ENCODE results near the gene WDR33.
"Not testable (repeated sequence)": the region's sequence is repeated elsewhere in the genome, so short reads cannot be mapped to it uniquely, and the experiment has no call there.

The WDR33 gene

DNA sequence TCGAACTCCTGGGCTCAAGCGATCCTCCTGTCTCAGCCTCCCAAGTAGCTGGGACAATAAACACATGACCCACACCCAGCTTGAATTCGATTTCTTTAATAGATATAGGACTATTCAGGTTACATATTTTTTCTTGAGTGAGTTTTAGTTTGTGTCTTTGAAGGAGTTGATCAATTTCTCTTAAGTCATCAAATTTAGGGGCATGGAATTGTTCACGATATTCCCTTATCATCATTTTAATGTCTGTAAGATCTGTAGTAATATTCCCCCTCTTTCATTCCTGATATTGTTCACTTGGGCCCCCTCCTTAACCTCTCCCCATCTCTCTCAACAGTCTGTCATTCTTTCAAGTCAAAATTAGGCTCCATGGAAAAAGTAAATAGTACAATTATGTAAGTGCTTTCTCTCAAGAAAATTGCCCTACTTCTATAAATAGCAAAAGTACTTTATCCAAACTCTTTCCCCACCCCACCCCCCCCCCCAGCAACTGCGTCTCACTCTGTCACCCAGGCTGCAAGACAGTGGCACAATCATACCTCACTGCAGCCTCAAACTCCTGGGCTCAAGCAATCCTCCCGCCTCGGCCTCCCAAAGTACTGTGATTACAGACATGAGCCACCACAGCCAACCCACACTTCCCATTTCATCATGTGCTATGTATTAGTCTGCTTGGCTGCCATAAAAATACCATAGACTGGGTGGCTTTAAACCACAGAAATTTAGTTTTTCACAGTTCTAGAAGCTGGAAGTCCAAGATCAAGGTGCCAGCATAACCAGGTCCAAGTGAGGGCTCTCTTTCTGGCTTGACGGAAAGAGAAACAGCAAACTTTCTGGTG, 20.1 kb downstream of the WDR33 start:
- TF ChIP-seq ZNF274 (IDR thresholded peaks at IDR 0.05; ENCODE audit: low read depth, low read length), result no peak
- H3K4me3 ChIP-seq (ENCODE audit: low read length), result no peak overlapping the region

DNA sequence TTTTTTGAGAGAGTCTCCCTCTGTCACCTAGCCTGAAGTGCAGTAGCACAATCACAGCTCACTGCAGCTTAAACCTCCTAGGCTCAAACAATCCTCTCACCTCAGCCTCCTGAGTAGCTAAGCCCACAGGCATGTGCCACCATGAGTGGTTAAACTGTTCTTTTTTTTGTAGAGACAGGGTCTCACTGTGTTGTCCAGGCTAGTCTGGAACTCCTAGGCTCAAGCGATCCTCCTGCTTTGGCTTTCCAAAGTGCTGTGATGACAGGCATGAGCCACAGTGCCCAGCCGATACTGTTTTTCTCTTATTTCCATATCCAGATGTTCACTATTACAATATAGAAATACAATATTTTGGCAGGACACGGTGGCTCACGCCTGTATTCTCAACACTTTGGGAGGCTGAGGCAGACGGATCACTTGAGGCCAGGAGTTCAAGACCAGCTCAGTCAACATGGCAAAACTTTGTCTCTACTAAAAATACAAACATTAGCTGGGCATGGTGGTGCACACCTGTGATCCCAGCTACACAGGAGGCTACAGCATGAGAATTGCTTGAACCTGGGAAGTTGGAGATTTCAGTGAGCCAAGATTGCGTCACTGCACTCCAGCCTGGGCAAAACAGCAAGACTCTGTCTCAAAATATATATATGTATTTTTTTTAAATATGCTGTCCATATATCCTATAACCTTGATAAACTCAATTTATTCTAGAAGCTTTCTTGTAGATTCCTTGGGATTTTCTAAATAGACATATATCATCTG, 24.7 kb downstream of the WDR33 start:
- no peak overlapping the region for H3K4me3 ChIP-seq (ENCODE audit: low read length)
- no peak for TF ChIP-seq ZNF274 (IDR thresholded peaks at IDR 0.05; ENCODE audit: low read depth, low read length)

DNA sequence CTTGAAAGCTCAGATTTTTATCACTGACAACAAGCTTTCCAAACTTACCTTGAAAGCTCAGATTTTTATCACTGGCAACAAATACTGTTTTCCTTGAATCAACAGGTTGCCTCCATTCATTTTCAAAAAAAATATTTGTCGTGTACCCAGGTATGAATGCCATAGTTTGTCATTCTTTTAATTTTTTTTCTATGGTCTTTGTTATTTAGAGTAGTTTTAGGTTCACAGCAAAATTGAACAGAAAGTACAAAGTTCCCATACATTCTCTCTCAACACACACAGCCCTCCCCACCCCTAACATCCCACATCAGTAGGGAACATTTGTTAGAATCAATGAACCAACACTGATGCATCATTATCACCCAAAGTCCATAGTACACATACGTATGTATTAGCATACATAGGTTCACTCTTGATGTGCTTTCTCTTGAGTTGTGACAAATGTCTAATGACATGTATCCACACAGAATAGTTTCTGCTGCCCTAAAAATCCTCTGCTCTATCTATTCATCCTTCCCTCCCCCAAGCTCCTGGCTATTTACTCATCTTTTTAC, 25.9 kb downstream of the WDR33 start:
- H3K4me3 ChIP-seq (ENCODE audit: low read length), result no peak overlapping the region
- TF ChIP-seq ZNF274 (IDR thresholded peaks at IDR 0.05; ENCODE audit: low read depth, low read length), result no peak

DNA sequence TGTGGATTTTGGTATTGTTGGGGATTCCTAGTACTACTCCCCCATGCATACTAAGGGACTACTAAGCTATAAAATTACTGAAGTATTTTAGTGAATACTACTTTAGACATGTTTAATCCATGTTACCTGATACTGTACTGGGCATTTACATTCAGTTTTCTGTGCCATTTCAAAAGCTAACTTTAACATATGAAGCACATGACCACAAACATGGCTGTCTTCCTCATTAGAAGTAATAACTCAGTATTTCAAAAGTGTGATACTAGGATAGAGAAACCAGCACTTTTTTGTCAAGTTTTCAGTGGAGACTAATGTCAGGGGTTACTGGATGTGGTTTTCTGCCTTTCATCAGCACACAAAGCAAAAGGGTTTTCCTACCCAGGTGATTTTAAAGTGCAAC, 27.9 kb downstream of the WDR33 start:
- TF ChIP-seq ZNF274 (IDR thresholded peaks at IDR 0.05; ENCODE audit: low read depth, low read length), result no peak
- no peak overlapping the region for H3K4me3 ChIP-seq (ENCODE audit: low read length)

DNA sequence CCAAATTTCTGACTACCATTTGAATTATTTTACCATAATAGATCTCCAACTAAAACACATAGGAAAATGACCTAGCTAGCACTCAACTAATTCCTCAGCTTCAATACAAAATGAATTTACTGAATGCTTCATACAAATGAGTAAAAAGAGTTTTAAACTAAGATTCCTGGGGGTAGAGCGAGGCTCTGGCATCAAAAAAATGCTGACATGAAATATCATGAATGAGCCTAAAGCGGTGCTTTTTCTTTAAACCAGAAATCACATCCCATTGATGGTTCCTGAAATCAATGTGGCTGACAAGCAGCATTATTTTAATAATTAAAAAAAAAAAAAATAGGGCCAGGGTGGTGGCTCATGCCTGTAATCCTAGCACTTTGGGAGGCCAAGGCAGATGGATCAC, 32.1 kb downstream of the WDR33 start:
- no peak for TF ChIP-seq ZNF274 (IDR thresholded peaks at IDR 0.05; ENCODE audit: low read depth, low read length)
- H3K4me3 ChIP-seq (ENCODE audit: low read length), result no peak overlapping the region

DNA sequence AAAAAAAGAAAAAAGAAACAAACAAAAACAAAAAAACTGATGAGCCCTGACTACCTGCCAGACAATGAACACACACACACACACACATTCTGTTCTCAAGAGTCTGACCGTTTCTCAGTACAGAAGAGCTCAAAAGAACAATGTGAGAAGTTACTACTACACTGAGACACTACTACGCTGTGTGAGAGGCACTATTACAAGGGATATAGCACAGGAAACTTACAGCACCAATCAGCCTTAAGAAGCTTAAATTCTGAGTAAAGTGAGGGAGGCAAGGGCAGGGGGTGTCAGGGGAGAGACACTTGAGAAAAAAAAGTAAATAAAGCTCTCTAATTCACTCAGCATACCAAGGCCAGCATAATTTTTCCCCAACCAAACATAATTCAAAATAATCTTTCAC, 32.5 kb downstream of the WDR33 start:
- no peak for TF ChIP-seq ZNF274 (IDR thresholded peaks at IDR 0.05; ENCODE audit: low read depth, low read length)
- no peak overlapping the region for H3K4me3 ChIP-seq (ENCODE audit: low read length)

DNA sequence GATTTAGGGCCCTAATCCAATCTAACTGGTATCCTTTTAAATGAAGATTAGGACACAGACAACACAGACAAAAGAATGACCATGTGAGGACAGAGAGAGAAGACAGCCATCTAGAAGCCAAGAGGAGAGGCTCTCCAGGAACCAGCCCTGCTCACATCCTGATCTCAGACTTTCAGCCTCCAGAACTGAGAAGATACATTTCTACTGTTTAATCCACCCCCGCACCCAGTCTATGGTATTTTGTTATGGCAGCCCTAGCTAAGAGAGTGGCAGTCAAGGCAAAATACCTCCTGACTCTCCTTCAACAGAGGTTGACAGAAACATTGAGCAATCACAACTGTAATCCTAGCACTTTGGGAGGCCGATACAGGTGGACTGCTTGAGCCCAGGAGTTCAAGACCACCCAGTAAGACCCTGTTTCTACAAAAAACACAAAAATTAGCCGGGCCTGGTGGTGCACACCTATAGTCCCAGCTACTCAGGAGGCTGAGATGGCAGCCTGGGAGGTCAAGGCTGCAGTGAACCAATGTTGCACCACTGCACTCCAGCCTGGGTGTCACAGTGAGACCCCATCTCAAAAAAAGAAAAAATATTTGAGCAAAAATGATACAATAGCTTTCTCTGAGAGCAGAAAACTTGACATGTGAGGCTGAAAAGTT, 34.7 kb downstream of the WDR33 start:
- no peak overlapping the region for H3K4me3 ChIP-seq (ENCODE audit: low read length)
- no peak for TF ChIP-seq ZNF274 (IDR thresholded peaks at IDR 0.05; ENCODE audit: low read depth, low read length)

DNA sequence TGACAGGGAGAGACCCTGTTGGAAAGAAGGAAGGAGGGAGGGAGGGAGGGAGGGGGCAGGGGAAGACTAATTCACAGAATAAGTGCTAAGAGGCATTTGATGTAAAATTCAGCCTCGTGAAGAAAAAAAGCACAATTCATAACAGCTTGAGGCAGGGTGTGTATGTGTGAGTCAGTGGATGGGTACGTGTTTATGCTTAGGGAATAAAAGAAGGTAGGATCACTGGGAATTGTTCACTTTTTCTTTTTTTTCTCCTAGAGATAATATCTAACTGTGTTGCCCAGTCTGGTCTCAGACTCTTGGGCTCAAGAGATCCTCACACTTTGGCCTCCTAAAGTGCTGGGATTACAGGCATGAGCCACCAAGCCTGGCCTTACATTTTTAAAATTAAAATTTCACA, 39.2 kb downstream of the WDR33 start:
- TF ChIP-seq ZNF274 (IDR thresholded peaks at IDR 0.05; ENCODE audit: low read depth, low read length), result no peak
- H3K4me3 ChIP-seq (ENCODE audit: low read length), result no peak overlapping the region

DNA sequence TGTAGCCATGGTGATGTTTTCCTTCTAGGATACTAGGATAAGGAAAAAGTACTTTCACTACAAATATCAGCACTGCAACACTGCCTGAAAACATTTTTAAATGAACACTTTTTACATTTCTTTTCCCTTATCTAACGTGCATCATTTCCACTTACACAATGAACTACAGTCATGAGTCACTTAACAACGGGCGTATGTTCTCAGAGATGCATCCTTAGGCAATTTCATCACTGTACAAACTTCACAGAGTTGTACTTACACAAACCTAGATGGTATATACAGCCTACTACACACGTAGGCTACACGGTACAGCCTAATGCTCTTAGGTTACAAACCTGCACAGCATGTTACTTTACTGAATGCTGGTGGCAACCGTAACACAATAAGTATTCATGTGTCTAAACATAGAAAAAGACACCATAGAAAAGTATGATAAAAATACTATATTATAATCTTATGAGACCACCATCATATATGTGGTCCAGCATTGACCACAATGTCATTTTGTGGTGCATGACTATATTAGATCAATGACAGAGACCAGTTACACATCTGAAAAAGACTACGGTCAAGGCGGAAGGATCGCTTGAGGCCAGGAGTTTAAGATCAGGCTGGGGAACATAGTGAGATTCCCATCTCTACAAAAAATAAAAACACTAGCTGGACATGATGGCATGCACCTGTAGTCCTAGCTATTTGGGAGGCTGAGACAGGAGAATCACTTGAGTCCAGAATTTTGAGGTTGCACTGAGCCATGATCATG, 39.8 kb downstream of the WDR33 start:
- no peak overlapping the region for H3K4me3 ChIP-seq (ENCODE audit: low read length)
- TF ChIP-seq ZNF274 (IDR thresholded peaks at IDR 0.05; ENCODE audit: low read depth, low read length), result no peak

DNA sequence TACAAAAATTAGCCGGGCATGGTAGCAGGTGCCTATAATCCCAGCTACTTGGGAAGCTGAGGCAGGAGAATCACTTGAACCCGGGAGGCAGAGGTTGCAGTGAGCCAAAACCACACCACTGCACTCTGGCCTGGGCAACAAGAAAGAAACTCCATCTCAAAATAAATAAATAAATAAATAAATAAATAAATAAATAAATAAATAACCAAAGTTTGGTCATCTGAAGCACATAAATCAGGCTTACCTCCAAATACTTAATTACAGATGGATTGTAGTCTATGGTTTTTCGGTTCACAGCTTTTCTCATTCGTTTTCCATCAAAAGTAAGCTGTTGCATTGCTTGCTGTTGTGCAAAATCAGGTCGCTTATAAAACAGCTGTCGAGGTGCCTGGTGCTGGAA, 40.4 kb downstream of the WDR33 start:
- not testable (repeated sequence) for H3K4me3 ChIP-seq (ENCODE audit: low read length)

DNA sequence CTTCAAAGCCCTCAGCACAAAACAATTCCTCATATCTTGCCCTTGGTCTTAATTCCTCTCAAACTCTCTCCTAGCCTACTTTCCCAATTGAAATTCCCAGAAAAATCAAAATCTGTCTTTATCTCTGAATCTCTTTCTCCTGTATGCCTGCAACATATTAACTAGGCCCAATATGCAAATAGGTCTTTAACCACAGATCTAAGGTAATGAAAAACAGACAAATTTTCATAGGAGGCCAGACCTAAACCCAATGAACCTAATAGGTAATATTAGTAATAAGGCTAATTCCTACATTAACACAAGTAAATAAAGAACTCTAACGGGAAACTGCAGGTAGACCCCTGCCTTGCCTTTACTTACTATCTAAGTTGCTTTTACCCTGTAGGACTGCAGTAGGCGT, 41.4 kb downstream of the WDR33 start:
- TF ChIP-seq ZNF274 (IDR thresholded peaks at IDR 0.05; ENCODE audit: low read depth, low read length), result no peak

DNA sequence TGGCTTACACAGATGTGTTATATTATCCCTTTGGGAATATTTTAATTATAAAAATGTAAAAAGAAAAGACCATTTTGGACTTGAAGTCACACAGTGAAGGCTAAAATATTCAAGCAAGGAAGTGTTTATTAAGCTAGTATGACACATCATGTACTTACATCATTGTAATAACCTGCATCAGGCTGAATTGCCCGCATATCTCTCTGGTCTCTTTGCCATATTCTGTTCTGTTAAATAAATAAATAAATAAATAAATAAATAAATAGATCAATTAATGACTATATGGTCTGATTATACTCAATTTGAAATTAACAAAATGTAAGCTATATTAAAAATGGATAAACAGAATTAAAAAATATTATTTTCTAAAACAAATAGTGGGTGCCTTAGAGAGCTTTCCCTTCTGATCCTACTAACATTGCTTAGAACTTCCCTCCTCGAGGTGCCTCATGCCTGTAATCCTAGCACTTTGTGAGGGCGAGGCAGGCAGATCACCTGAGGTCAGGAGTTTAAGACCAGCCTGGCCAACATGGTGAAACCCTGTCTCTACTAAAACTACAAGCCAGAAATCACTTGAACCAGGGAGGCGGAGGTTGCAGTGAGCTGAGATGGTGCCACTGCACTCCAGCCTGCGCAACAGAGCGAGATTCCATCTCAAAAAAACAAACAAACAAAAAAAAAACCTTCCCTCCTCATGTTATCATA, 42.0 kb downstream of the WDR33 start:
- no peak for TF ChIP-seq ZNF274 (IDR thresholded peaks at IDR 0.05; ENCODE audit: low read depth, low read length)

More for the DNA sequence above, 41.4 kb downstream of the WDR33 start:
- H3K4me3 ChIP-seq (ENCODE audit: low read length), result no peak overlapping the region

DNA sequence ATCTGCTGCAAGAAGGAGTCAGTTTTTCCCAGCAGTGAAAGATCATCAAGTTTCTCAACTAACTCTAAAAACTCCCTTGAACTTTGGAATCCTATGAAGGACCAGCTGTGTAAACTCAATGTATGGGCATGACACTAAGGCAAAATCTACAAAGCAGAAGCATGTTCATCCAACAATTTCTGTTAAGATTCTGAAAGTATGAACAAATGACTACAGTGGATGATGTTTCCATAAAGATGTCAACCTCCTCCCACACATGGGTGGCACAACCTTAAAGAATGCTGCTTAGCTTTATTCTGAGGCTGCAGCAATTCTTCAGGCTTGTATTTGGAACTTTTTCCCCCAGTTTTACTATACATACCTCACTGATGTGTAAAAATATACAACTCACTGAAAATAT, 47.2 kb downstream of the WDR33 start:
- TF ChIP-seq ZNF274 (IDR thresholded peaks at IDR 0.05; ENCODE audit: low read depth, low read length), result no peak
- H3K4me3 ChIP-seq (ENCODE audit: low read length), result no peak overlapping the region

More for the DNA sequence above, 42.0 kb downstream of the WDR33 start:
- H3K4me3 ChIP-seq (ENCODE audit: low read length), result no peak overlapping the region

Measured in GM08714 (cell line).